SK-N-SH treated with all-trans-retinoic acid at 6 μM for 48 hours (cell line): ENCODE results near the gene TRAIP.
"Not testable (repeated sequence)": the region's sequence is repeated elsewhere in the genome, so short reads cannot be mapped to it uniquely, and the experiment has no call there.

ENCODE experiments used
- ATAC-seq: fragments of 200-7000 bp; cut with Tn5 transposase; 3 replicates; pipeline ENCODE4 v1.9.1; 2020; ENCODE audit warnings: mild to moderate bottlenecking, moderate library complexity
- ARNTL ChIP-seq: fragments of 450-650 bp; formaldehyde crosslinking; IDR thresholded peaks from 2 replicates; pipeline ENCODE4 v1.5.0; 2020; ENCODE audit warnings: low read depth, mild to moderate bottlenecking, moderate library complexity, borderline replicate concordance
- CSDC2 ChIP-seq: fragments of 250-450 bp; sonication (Bioruptor Pico); IDR thresholded peaks from 2 replicates; pipeline ENCODE4 v1.5.0; 2020; ENCODE audit warnings: mild to moderate bottlenecking, moderate library complexity
- CSRNP3 ChIP-seq: fragments of 250-450 bp; sonication (Bioruptor Pico); IDR thresholded peaks from 2 replicates; pipeline ENCODE4 v1.5.1; 2021; ENCODE audit warnings: mild to moderate bottlenecking, moderate library complexity
- ESRRG ChIP-seq: fragments of 250-450 bp; sonication (Bioruptor Pico); IDR thresholded peaks from 2 replicates; pipeline ENCODE4 v1.6.1; 2021; ENCODE audit warnings: mild to moderate bottlenecking
- GLIS3 ChIP-seq: fragments of 250-450 bp; sonication (Bioruptor Pico); IDR thresholded peaks from 2 replicates; pipeline ENCODE4 v1.5.0; 2020; ENCODE audit warnings: mild to moderate bottlenecking, moderate library complexity
- ISL1 ChIP-seq: fragments of 250-450 bp; sonication (Bioruptor Pico); IDR thresholded peaks from 2 replicates; pipeline ENCODE4 v2.1.2; 2022; ENCODE audit warnings: mild to moderate bottlenecking, moderate library complexity
- OSR1 ChIP-seq: fragments of 250-450 bp; sonication (Bioruptor Pico); IDR thresholded peaks from 2 replicates; pipeline ENCODE4 v1.8.0; 2022; ENCODE audit warnings: moderate library complexity, mild to moderate bottlenecking, inconsistent platforms
- PPARA ChIP-seq: fragments of 250-450 bp; sonication (Bioruptor Pico); IDR thresholded peaks from 2 replicates; pipeline ENCODE4 v1.5.0; 2020; ENCODE audit warnings: mild to moderate bottlenecking, borderline replicate concordance
- RARB ChIP-seq: fragments of 250-450 bp; sonication (Bioruptor Pico); IDR thresholded peaks from 2 replicates; pipeline ENCODE4 v1.8.0; 2021; ENCODE audit warnings: mild to moderate bottlenecking, moderate library complexity
- SNAI2 ChIP-seq: fragments of 250-450 bp; sonication (Bioruptor Pico); IDR thresholded peaks from 2 replicates; pipeline ENCODE4 v1.5.0; 2020; ENCODE audit warnings: mild to moderate bottlenecking, moderate library complexity
- TCF4 ChIP-seq: fragments of 250-450 bp; sonication (Bioruptor Pico); IDR thresholded peaks from 2 replicates; pipeline ENCODE4 v1.8.0; 2021; ENCODE audit warnings: mild to moderate bottlenecking, moderate library complexity, borderline replicate concordance
- TOX ChIP-seq: fragments of 250-450 bp; sonication (Bioruptor Pico); IDR thresholded peaks from 2 replicates; pipeline ENCODE4 v1.8.0; 2021; ENCODE audit warnings: mild to moderate bottlenecking, moderate library complexity, borderline replicate concordance
- TSHZ2 ChIP-seq: fragments of 250-450 bp; sonication (Bioruptor Pico); IDR thresholded peaks from 2 replicates; pipeline ENCODE4 v1.5.0; 2020; ENCODE audit warnings: mild to moderate bottlenecking, moderate library complexity
- ZC3H10 ChIP-seq: fragments of 250-450 bp; sonication (Bioruptor Pico); IDR thresholded peaks from 2 replicates; pipeline ENCODE4 v1.5.1; 2021; ENCODE audit warnings: mild to moderate bottlenecking, moderate library complexity
- ZFP3 ChIP-seq: fragments of 250-450 bp; sonication (Bioruptor Pico); IDR thresholded peaks from 2 replicates; pipeline ENCODE4 v1.5.0; 2020; ENCODE audit warnings: mild to moderate bottlenecking, moderate library complexity
- ZFP30 ChIP-seq: fragments of 450-650 bp; formaldehyde crosslinking; IDR thresholded peaks from 2 replicates; pipeline ENCODE4 v1.5.0; 2022; ENCODE audit warnings: mild to moderate bottlenecking, moderate library complexity
- ZNF565 ChIP-seq: fragments of 450-650 bp; formaldehyde crosslinking; conservative IDR thresholded peaks from 2 replicates; pipeline ENCODE4 v1.5.0; 2020; ENCODE audit warnings: low read depth, mild to moderate bottlenecking, moderate library complexity
- ZNF70 ChIP-seq: fragments of 450-650 bp; formaldehyde crosslinking; IDR thresholded peaks from 2 replicates; pipeline ENCODE4 v1.5.0; 2020; ENCODE audit warnings: mild to moderate bottlenecking, moderate library complexity
- ZNF8 ChIP-seq: fragments of 450-650 bp; formaldehyde crosslinking; IDR thresholded peaks from 2 replicates; pipeline ENCODE4 v1.5.0; 2020; ENCODE audit warnings: mild to moderate bottlenecking, moderate library complexity
- TF ChIP-seq, protein P1 (sequence below): fragments of 250-450 bp; sonication (Bioruptor Pico); IDR thresholded peaks from 2 replicates; pipeline ENCODE4 v1.5.1; 2020; ENCODE audit warnings: low read depth, mild to moderate bottlenecking, moderate library complexity
- TF ChIP-seq, protein P2 (sequence below): fragments of 250-450 bp; sonication (Bioruptor Pico); IDR thresholded peaks from 2 replicates; pipeline ENCODE4 v1.8.0; 2021; ENCODE audit warnings: low read depth, mild to moderate bottlenecking, moderate library complexity, borderline replicate concordance

The TRAIP gene

DNA sequence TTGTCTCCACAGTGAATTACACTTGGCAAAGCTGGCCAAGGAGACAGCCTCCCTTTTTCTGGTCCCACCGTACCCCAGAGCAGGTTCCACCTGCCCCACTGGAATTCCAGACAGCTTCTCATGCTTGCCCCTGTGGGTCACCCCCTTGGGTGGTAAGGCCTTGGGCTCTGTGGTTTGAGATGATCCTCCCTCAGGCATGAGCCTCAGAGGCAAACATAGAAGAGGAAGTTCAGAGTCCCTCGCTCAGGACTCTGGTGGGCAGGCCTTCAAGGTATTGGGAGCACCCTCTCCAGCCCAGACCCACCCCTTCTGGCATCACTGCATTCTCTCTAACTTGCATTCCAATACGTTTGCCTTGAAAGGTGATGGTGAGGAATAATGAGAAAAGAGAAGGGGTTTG is 25.0 kb downstream of the TRAIP start:
- TF ChIP-seq CSRNP3 (no peak), ZNF565 (CRISPR knock-in tag) (no peak), OSR1 (CRISPR knock-in tag) (no peak), RARB (CRISPR knock-in tag) (no peak), SNAI2 (CRISPR knock-in tag) (no peak), ZFP3 (CRISPR knock-in tag) (no peak), TCF4 (CRISPR knock-in tag) (no peak), ZNF8 (CRISPR knock-in tag) (no peak), GLIS3 (no peak), ARNTL (CRISPR knock-in tag) (no peak), ZNF70 (CRISPR knock-in tag) (no peak), TOX (CRISPR knock-in tag) (no peak), CSDC2 (no peak), ESRRG (CRISPR knock-in tag) (no peak), ISL1 (CRISPR knock-in tag) (no peak), PPARA (no peak), ZFP30 (CRISPR knock-in tag) (no peak), ZC3H10 (no peak)
- TF ChIP-seq, protein P1, sequence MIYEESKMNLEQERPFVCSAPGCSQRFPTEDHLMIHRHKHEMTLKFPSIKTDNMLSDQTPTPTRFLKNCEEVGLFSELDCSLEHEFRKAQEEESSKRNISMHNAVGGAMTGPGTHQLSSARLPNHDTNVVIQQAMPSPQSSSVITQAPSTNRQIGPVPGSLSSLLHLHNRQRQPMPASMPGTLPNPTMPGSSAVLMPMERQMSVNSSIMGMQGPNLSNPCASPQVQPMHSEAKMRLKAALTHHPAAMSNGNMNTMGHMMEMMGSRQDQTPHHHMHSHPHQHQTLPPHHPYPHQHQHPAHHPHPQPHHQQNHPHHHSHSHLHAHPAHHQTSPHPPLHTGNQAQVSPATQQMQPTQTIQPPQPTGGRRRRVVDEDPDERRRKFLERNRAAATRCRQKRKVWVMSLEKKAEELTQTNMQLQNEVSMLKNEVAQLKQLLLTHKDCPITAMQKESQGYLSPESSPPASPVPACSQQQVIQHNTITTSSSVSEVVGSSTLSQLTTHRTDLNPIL (CRISPR knock-in tag), result no peak
- TF ChIP-seq, protein P2, sequence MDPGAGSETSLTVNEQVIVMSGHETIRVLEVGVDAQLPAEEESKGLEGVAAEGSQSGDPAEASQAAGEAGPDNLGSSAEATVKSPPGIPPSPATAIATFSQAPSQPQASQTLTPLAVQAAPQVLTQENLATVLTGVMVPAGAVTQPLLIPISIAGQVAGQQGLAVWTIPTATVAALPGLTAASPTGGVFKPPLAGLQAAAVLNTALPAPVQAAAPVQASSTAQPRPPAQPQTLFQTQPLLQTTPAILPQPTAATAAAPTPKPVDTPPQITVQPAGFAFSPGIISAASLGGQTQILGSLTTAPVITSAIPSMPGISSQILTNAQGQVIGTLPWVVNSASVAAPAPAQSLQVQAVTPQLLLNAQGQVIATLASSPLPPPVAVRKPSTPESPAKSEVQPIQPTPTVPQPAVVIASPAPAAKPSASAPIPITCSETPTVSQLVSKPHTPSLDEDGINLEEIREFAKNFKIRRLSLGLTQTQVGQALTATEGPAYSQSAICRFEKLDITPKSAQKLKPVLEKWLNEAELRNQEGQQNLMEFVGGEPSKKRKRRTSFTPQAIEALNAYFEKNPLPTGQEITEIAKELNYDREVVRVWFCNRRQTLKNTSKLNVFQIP (CRISPR knock-in tag), result no peak
- no peak for ATAC-seq

GRCh38 chr3:49826016-49826415 is 30.3 kb downstream of the TRAIP start:
- TF ChIP-seq, protein P1 (CRISPR knock-in tag), result no peak
- TF ChIP-seq TOX (CRISPR knock-in tag), result no peak
- TF ChIP-seq ZNF70 (CRISPR knock-in tag), result no peak
- TF ChIP-seq GLIS3, result no peak
- no peak for TF ChIP-seq ARNTL (CRISPR knock-in tag)
- no peak for TF ChIP-seq ZNF565 (CRISPR knock-in tag)
- no peak for TF ChIP-seq TSHZ2 (CRISPR knock-in tag)
- no peak for TF ChIP-seq ESRRG (CRISPR knock-in tag)
- TF ChIP-seq RARB (CRISPR knock-in tag), result no peak
- no peak for TF ChIP-seq CSDC2
- ATAC-seq, result no peak

DNA sequence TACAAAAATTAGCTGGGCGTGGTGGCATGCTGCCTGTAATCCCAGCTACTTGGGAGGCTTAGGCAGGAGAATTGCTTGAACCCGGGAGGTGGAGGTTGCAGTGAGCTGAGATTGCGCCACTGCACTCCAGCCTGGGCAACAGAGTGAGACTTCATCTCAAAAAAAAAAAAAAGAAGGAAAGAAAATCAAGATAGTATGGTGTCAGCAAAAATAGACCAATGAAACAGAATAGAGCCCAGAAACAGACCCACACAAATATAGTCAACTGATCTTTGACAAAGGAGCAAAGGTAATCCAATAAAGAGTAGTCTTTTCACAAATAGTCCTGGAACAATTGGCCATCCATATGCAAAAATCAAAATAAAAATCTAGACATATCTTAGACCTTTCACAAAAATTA is 33.2 kb downstream of the TRAIP start:
- not testable (repeated sequence) for ATAC-seq
